Panc1 (cell line): ENCODE results near the gene SPO11.

Experiments used
- POLR2AphosphoS5 ChIP-seq: IDR thresholded peaks from 2 replicates; pipeline ENCODE4 v1.6.1; 2012; ENCODE audit warnings: mild to moderate bottlenecking, low read depth, low read length, moderate library complexity
- TF ChIP-seq, protein P1 (sequence below): fragments of 450-650 bp; IDR thresholded peaks from 2 replicates; pipeline ENCODE4 v1.5.1; 2017; ENCODE audit warnings: mild to moderate bottlenecking

DNA sequence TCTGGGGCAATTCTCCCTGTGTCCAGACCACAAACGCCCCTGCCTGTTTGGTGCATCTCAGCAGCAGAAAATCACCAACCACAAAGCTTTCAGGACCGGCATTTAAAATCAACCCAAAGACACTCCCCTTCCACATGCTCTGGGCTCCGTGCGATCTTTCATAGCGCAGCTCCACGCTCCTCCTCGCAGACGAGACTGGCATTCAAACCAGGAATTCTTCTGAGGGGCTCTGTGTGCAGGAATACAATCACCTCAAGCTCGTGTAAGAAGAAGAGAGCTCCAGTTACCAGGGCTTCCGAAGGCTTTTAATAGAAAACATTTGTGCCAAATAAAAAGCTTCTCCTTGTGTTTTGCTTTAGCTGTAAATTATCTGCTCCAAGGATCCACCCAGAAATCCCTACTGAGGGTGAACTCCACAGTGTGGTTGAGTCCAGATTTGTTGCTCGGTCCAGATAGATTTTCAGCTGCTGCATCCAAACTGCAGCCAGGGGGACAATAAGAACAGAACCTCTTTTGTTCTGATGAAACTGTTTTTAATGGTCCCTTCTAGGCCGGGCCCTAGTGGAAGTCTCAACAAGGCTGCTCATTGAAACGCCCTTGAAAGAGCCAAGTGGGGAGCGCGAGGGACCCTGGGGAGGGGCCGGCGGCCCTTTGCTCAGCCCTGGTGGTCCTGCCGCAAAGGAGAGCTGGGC lies 46.8 kb upstream of the SPO11 start:
- TF ChIP-seq, protein P1, sequence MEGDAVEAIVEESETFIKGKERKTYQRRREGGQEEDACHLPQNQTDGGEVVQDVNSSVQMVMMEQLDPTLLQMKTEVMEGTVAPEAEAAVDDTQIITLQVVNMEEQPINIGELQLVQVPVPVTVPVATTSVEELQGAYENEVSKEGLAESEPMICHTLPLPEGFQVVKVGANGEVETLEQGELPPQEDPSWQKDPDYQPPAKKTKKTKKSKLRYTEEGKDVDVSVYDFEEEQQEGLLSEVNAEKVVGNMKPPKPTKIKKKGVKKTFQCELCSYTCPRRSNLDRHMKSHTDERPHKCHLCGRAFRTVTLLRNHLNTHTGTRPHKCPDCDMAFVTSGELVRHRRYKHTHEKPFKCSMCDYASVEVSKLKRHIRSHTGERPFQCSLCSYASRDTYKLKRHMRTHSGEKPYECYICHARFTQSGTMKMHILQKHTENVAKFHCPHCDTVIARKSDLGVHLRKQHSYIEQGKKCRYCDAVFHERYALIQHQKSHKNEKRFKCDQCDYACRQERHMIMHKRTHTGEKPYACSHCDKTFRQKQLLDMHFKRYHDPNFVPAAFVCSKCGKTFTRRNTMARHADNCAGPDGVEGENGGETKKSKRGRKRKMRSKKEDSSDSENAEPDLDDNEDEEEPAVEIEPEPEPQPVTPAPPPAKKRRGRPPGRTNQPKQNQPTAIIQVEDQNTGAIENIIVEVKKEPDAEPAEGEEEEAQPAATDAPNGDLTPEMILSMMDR: no peak
- TF ChIP-seq POLR2AphosphoS5: no peak
